ENCODE measurements around the gene LYAR. TPM values are rescaled to one million over a fixed set of nuclear protein-coding genes. Genes with fewer than 3 reads are reported as not detected.

Gene LYAR
- total and polyA plus RNA-seq, 2 donors (not counting 3 experiments of a cell fraction or from before 2014, with no cell fraction given): 4.2 to 24.6 TPM

DNA sequence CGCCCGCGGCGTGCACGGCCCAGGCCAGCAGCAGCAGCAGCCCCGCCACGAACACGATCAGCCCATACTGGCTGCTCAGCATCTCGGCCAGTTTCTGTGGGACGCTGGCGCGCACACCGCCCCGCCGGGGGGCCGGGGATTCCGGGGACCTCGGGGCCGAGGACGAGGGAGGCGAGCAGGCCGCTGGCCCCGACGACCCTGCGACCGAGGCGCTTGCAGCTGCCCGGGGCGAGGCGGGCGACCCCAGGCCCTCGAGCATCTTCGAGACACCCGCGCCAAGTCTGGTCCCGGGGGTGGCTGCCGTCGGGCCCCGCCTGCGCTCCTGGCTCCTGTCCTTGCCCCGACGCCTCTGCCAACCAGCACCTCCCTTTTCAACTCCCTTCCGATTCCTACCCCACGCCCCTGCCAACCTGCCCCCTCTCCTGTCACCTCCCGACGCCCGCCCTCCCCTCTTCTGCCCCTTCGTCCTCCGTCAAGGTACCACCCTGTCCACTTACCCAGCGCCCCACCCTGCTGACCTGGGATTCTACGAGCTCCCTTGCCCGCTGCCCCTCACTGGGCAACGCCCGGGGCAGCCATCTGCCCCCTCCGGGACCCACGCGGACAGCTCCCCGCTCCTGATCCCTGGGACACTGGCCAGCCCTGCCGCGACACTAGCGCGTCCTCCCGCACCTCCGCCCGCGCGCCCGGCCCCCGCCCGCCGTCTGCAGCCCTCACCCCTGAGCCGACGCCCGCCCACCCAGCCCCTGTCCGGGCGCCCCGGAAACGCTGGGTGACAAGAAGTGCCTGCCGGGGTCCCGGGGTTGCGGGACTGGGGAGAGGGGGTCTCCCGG lies 63.1 kb downstream of the LYAR start, which contains the start of gene OTOP1:
TSS of gene OTOP1 (minus strand) at position 324 of the 833 bp plus-strand sequence. CDS start at position 259, 65 bp downstream.
- dilution Hi-C loops (cut with MboI; ENCODE audit: extremely low pct_ligation_motif_present, low sequenced_read_pairs): no loop called here
- no peak within 1 kb of the TSS for H3K4me2 ChIP-seq (ENCODE audit: insufficient read depth, low read length)

GRCh38 chr4:4225915-4226605 lies 63.9 kb downstream of the LYAR start:
- no peaks in the 10 kb centered on the region for H3K9me1 ChIP-seq (replicated peaks; ENCODE audit: control insufficient read depth, extremely low read depth, insufficient read depth, low read length)
- BruUV-seq (replicated peaks): no TSS peak
- H3K4me2 ChIP-seq (ENCODE audit: insufficient read depth, low read length): no peak overlapping the region
- no peaks in the 10 kb centered on the region for H3K9me3 ChIP-seq (replicated peaks; ENCODE audit: control insufficient read depth, insufficient read depth, low read length)
- ChIA-PET POLR2A (no interaction called here), CTCF (interaction anchor here (1.0 kb wide), 1 partner anchor 102 kb away, joined by 3 read pairs; no protein-coding TSS in a partner anchor)
- no peak overlapping the region for H3K4me3 ChIP-seq (replicated peaks in 1 of 3; ENCODE audit: insufficient read depth in 1 of 3, low read depth in 1 of 3, low read length in 3 of 3)
- H3K27ac ChIP-seq (ENCODE audit: insufficient read depth, low read depth, low read length): no peak overlapping the region
- no peak for DNase-seq (ENCODE audit: low read depth, low spot score)
- dilution Hi-C loops (cut with MboI; ENCODE audit: extremely low pct_ligation_motif_present, low sequenced_read_pairs): no loop called here
- H3K27me3 ChIP-seq (ENCODE audit: control insufficient read depth in 2 of 2, insufficient read depth in 2 of 2, low read length in 2 of 2): peaks cover 32 to 43% of the 10 kb centered on the region in 2 experiments
- H3K9ac ChIP-seq (replicated peaks; ENCODE audit: extremely low read depth, insufficient read depth, low read length): no peak overlapping the region
- no peaks in the 10 kb centered on the region for H4K20me1 ChIP-seq (replicated peaks; ENCODE audit: control insufficient read depth, extremely low read depth, insufficient read depth, low read length)
- intact Hi-C loops (cut with micrococcal nuclease): no loop called here
- H3K79me2 ChIP-seq (ENCODE audit: control insufficient read depth, insufficient read depth, low read length): no peaks in the 10 kb centered on the region
- H3K4me1 ChIP-seq (ENCODE audit: control insufficient read depth, extremely low read depth, insufficient read depth, low read length): no peaks in the 10 kb centered on the region
- TF ChIP-seq JUN (IDR thresholded peaks at IDR 0.05; ENCODE audit: borderline replicate concordance, insufficient read depth, insufficient read length, low read depth): no peak
- TF ChIP-seq MYC (IDR thresholded peaks at IDR 0.05; ENCODE audit: low read depth, low read length): no peak
- TF ChIP-seq POLR2AphosphoS5 (IDR thresholded peaks at IDR 0.05; ENCODE audit: insufficient read depth, low read depth, low read length): no peak
- no peak for TF ChIP-seq FOS (IDR thresholded peaks at IDR 0.05; ENCODE audit: borderline replicate concordance, insufficient read depth, low read length)
- TF ChIP-seq MAX (IDR thresholded peaks at IDR 0.05; ENCODE audit: insufficient read depth, insufficient read length): no peak
- peak; percentile 88 for TF ChIP-seq EZH2 (IDR thresholded peaks at IDR 0.05; ENCODE audit: borderline replicate concordance, low read depth, low read length, severe bottlenecking)
- TF ChIP-seq POLR2A (IDR thresholded peaks at IDR 0.05; ENCODE audit: low read depth, low read length): no peak
- H2AFZ ChIP-seq (ENCODE audit: low read depth, low read length): no peak overlapping the region
- peak; percentile 77 for FAIRE-seq
- no peaks in the 10 kb centered on the region for H3K36me3 ChIP-seq (ENCODE audit: control insufficient read depth in 2 of 2, extremely low read depth in 1 of 2, insufficient read depth in 2 of 2, low read length in 2 of 2)

More for the DNA sequence above, 63.1 kb downstream of the LYAR start, which contains the start of gene OTOP1:
- no peaks in the 10 kb centered on the region for H3K36me3 ChIP-seq (ENCODE audit: control insufficient read depth in 2 of 2, extremely low read depth in 1 of 2, insufficient read depth in 2 of 2, low read length in 2 of 2)
- TF ChIP-seq FOS (IDR thresholded peaks at IDR 0.05; ENCODE audit: borderline replicate concordance, insufficient read depth, low read length) (no peak), EZH2 (IDR thresholded peaks at IDR 0.05; ENCODE audit: borderline replicate concordance, low read depth, low read length, severe bottlenecking) (peak; percentile 67), GATA2 (IDR thresholded peaks at IDR 0.05; ENCODE audit: insufficient read depth, insufficient read length, low read depth, low read length) (no peak), POLR2AphosphoS5 (IDR thresholded peaks at IDR 0.05; ENCODE audit: insufficient read depth, low read depth, low read length) (no peak)
- H2AFZ ChIP-seq (ENCODE audit: low read depth, low read length): no peak within 1 kb of the TSS
- H4K20me1 ChIP-seq (replicated peaks; ENCODE audit: control insufficient read depth, extremely low read depth, insufficient read depth, low read length): no peaks in the 10 kb centered on the region
- no peak for DNase-seq (ENCODE audit: low read depth, low spot score)
- intact Hi-C loops (cut with micrococcal nuclease): no loop called here
- no peaks in the 10 kb centered on the region for H3K9me1 ChIP-seq (replicated peaks; ENCODE audit: control insufficient read depth, extremely low read depth, insufficient read depth, low read length)
- FAIRE-seq: no peak
- no peak within 1 kb of the TSS for H3K9ac ChIP-seq (replicated peaks; ENCODE audit: extremely low read depth, insufficient read depth, low read length)
- no peak within 1 kb of the TSS for H3K4me3 ChIP-seq (replicated peaks in 1 of 3; ENCODE audit: insufficient read depth in 1 of 3, low read depth in 1 of 3, low read length in 3 of 3)
- H3K79me2 ChIP-seq (ENCODE audit: control insufficient read depth, insufficient read depth, low read length): no peaks in the 10 kb centered on the region
- H3K4me1 ChIP-seq (ENCODE audit: control insufficient read depth, extremely low read depth, insufficient read depth, low read length): no peaks in the 10 kb centered on the region
- ChIA-PET CTCF (no interaction called here), POLR2A (no interaction called here)
- no TSS peak for BruUV-seq (replicated peaks)
- H3K27me3 ChIP-seq (ENCODE audit: control insufficient read depth in 2 of 2, insufficient read depth in 2 of 2, low read length in 2 of 2): peaks cover 32 to 43% of the 10 kb centered on the region in 2 experiments
- H3K9me3 ChIP-seq (replicated peaks; ENCODE audit: control insufficient read depth, insufficient read depth, low read length): no peaks in the 10 kb centered on the region
- H3K27ac ChIP-seq (ENCODE audit: insufficient read depth, low read depth, low read length): no peak within 1 kb of the TSS
